Measurements from ENCODE around the gene SULT4A1. TPM values are rescaled to one million over a fixed set of nuclear protein-coding genes. Genes with fewer than 3 reads are reported as not detected.

The SULT4A1 gene
- total RNA-seq, 1 experiment from 2014 or later = 12.6 TPM

DNA sequence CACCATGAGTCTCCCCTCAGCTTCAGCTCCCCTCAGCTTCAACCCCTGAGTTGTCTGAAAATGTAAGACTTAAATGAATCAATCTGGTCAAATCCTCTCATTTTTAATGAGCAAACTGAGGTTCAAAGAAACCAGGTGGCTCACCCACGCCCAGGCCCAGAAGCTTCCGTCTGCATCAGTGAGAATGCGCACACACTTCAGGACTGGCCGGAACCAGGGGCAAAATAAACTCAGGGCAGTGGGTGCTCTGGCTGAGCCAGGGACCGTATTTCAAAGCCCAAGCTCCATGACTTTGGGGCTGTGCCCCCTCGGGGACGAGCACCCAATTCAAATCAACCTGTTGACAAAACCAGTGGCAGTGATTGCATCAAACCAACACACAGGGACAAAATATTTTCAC lies 3.1 kb downstream of the SULT4A1 start:
- TF ChIP-seq, protein P1, sequence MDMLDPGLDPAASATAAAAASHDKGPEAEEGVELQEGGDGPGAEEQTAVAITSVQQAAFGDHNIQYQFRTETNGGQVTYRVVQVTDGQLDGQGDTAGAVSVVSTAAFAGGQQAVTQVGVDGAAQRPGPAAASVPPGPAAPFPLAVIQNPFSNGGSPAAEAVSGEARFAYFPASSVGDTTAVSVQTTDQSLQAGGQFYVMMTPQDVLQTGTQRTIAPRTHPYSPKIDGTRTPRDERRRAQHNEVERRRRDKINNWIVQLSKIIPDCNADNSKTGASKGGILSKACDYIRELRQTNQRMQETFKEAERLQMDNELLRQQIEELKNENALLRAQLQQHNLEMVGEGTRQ (CRISPR knock-in tag; IDR thresholded peaks at IDR 0.05) = no peak
- TF ChIP-seq TCF7 (CRISPR knock-in tag; IDR thresholded peaks at IDR 0.05; ENCODE audit: low read depth) (no peak), E2F4 (CRISPR knock-in tag; IDR thresholded peaks at IDR 0.05; ENCODE audit: borderline replicate concordance, low read depth) (no peak)
- TF ChIP-seq, protein P2, sequence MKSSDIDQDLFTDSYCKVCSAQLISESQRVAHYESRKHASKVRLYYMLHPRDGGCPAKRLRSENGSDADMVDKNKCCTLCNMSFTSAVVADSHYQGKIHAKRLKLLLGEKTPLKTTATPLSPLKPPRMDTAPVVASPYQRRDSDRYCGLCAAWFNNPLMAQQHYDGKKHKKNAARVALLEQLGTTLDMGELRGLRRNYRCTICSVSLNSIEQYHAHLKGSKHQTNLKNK (CRISPR knock-in tag; IDR thresholded peaks at IDR 0.05) = no peak
- Mint-ChIP-seq H3K27me3 (ENCODE audit: low read depth) (peaks cover 19% of the 10 kb centered on the region), H3K4me1 (peaks cover 34% of the 10 kb centered on the region), H3K36me3 (peaks cover 22% of the 10 kb centered on the region), H3K9me3 (peaks cover 16% of the 10 kb centered on the region), H3K27ac (peak overlapping the region; percentile 81; the same call in 1 of the 2 replicates), H3K4me3 (no peak overlapping the region)
- CTCF ChIA-PET = interaction anchor here (3.1 to 5.2 kb wide), 2 partner anchors 24 to 26 kb away, joined by 21 to 23 read pairs; no protein-coding TSS in a partner anchor
- ATAC-seq (no peak), DNase-seq (ENCODE audit: low spot score) (no peak)
- POLR2A ChIA-PET = no interaction called here

DNA sequence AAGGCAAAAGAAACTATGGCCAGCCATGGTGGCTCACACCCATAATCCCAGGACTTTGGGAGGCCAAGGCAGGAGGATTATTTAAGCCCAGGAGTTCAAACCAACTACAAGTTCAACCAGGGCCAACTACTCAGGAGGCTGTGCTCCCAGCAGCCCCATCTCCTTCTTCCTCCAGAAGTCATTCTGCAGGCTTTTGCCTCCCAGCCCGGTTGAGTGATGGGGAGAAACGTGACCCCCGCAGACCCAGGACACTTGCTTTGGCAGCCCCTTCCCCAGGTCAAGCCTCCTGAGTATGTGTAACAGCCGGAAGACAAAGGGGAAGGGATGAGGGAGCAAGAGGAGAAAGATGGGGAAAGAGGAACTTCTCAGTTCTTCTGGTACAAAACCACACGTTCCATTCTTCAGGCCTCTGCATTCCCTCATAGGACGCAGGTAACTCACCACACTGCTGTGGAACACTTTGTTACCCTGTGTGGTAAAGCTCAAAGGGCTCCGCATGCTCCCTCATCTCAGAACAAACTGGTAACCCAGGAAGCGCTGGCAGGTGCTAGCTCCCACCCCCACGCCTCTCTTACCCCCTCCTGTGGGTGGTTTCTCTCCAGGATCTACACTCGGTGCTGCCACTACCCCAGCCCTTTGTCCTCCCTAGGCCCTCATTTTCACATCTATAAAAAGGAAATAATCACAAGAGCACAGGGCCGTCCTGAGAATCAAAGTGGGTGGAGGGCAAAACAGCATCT lies 4.0 kb downstream of the SULT4A1 start:
- Mint-ChIP-seq H3K9me3 (peaks cover 16% of the 10 kb centered on the region), H3K4me1 (peaks cover 41% of the 10 kb centered on the region), H3K27ac (peak overlapping the region; percentile 81; the same call in 1 of the 2 replicates), H3K36me3 (peaks cover 22% of the 10 kb centered on the region), H3K27me3 (ENCODE audit: low read depth) (peaks cover 11% of the 10 kb centered on the region), H3K4me3 (no peak overlapping the region)
- ATAC-seq (no peak), DNase-seq (ENCODE audit: low spot score) (no peak)
- POLR2A ChIA-PET = no interaction called here
- TF ChIP-seq EMX1 (CRISPR knock-in tag; IDR thresholded peaks at IDR 0.05) (no peak), ZNF219 (CRISPR knock-in tag; IDR thresholded peaks at IDR 0.05; ENCODE audit: borderline replicate concordance) (no peak), TEAD1 (CRISPR knock-in tag; IDR thresholded peaks at IDR 0.05) (no peak), AR (CRISPR knock-in tag; IDR thresholded peaks at IDR 0.05) (no peak), ARID4B (CRISPR knock-in tag; IDR thresholded peaks at IDR 0.05; ENCODE audit: borderline replicate concordance) (no peak), NR2C2 (CRISPR knock-in tag; IDR thresholded peaks at IDR 0.05) (no peak), HMGA2 (CRISPR knock-in tag; IDR thresholded peaks at IDR 0.05) (no peak), ESRRA (CRISPR knock-in tag; IDR thresholded peaks at IDR 0.05; ENCODE audit: borderline replicate concordance) (no peak), ZNF396 (CRISPR knock-in tag; IDR thresholded peaks at IDR 0.05; ENCODE audit: borderline replicate concordance) (no peak), ZNF423 (CRISPR knock-in tag; IDR thresholded peaks at IDR 0.05) (no peak), TEAD4 (CRISPR knock-in tag; IDR thresholded peaks at IDR 0.05) (no peak)
- TF ChIP-seq, protein P3, sequence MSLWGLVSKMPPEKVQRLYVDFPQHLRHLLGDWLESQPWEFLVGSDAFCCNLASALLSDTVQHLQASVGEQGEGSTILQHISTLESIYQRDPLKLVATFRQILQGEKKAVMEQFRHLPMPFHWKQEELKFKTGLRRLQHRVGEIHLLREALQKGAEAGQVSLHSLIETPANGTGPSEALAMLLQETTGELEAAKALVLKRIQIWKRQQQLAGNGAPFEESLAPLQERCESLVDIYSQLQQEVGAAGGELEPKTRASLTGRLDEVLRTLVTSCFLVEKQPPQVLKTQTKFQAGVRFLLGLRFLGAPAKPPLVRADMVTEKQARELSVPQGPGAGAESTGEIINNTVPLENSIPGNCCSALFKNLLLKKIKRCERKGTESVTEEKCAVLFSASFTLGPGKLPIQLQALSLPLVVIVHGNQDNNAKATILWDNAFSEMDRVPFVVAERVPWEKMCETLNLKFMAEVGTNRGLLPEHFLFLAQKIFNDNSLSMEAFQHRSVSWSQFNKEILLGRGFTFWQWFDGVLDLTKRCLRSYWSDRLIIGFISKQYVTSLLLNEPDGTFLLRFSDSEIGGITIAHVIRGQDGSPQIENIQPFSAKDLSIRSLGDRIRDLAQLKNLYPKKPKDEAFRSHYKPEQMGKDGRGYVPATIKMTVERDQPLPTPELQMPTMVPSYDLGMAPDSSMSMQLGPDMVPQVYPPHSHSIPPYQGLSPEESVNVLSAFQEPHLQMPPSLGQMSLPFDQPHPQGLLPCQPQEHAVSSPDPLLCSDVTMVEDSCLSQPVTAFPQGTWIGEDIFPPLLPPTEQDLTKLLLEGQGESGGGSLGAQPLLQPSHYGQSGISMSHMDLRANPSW (CRISPR knock-in tag; conservative IDR thresholded peaks at IDR 0.05; ENCODE audit: low read depth) = no peak
- CTCF ChIA-PET = interaction anchor here (0.6 to 5.2 kb wide), 3 partner anchors 25 to 509 kb away, joined by 6 to 23 read pairs (median 21); no protein-coding TSS in a partner anchor

All from WTC11 (cell line).